Astrocyte (in vitro differentiated cells and primary cell): Measurements from ENCODE around the gene IFNE. TPM values are rescaled to one million over a fixed set of nuclear protein-coding genes. Genes with fewer than 3 reads are reported as not detected.

Experiments
- DNase-seq: peaks from one replicate; pipeline ENCODE4 v3.0.0-alpha.2; 2010; ENCODE audit warnings: low read depth
- FAIRE-seq: peaks from 2 replicates; lab custom pipeline; 2011; peaks lifted over from hg19 to GRCh38; lab: Jason Lieb, UNC
- H2AFZ ChIP-seq: 2 replicates; pipeline ENCODE4 v1.6.0; 2012; ENCODE audit warnings: low read depth, low read length, inconsistent platforms
- H3K27ac ChIP-seq: 2 replicates; pipeline ENCODE4 v1.5.1; 2011; ENCODE audit warnings: low read depth, low read length, inconsistent platforms
- H3K27me3 ChIP-seq: 2 replicates; pipeline ENCODE4 v1.6.0; 2011; ENCODE audit warnings: low read length, inconsistent platforms; ENCODE audit not compliant: insufficient read depth
- H3K36me3 ChIP-seq: 2 replicates; pipeline ENCODE4 v1.5.1; 2011; ENCODE audit warnings: low read length, inconsistent platforms; ENCODE audit not compliant: insufficient read depth
- H3K4me1 ChIP-seq: 2 replicates; pipeline ENCODE4 v1.5.1; 2011; ENCODE audit warnings: low read length, inconsistent platforms; ENCODE audit not compliant: insufficient read depth
- H3K4me2 ChIP-seq: 2 replicates; pipeline ENCODE4 v1.6.0; 2012; ENCODE audit warnings: low read length, inconsistent platforms
- H3K4me3 ChIP-seq: 2 replicates; pipeline ENCODE4 v1.5.1; 2011; ENCODE audit warnings: low read depth, mild to moderate bottlenecking, low read length, inconsistent platforms; ENCODE audit not compliant: insufficient read depth
- H3K79me2 ChIP-seq: 2 replicates; pipeline ENCODE4 v1.6.0; 2012; ENCODE audit warnings: mild to moderate bottlenecking, low read length, inconsistent platforms; ENCODE audit not compliant: insufficient read depth
- H3K9ac ChIP-seq: 2 replicates; pipeline ENCODE4 v1.6.0; 2012; ENCODE audit warnings: mild to moderate bottlenecking, low read length, inconsistent platforms
- H3K9me3 ChIP-seq: 2 replicates; pipeline ENCODE4 v1.5.1; 2012; ENCODE audit warnings: low read depth, mild to moderate bottlenecking, low read length, inconsistent platforms; ENCODE audit not compliant: insufficient read depth
- H4K20me1 ChIP-seq: 2 replicates; pipeline ENCODE4 v1.6.0; 2012; ENCODE audit warnings: low read length, inconsistent platforms; ENCODE audit not compliant: insufficient read depth
- H3K27ac Mint-ChIP-seq: one replicate; pipeline ENCODE4 v1.8.0; 2021; ENCODE audit warnings: mild to moderate bottlenecking, mixed read lengths; ENCODE audit not compliant: unreplicated experiment
- H3K27me3 Mint-ChIP-seq: one replicate; pipeline ENCODE4 v1.8.0; 2021; ENCODE audit warnings: low read depth, mixed read lengths; ENCODE audit not compliant: unreplicated experiment
- H3K36me3 Mint-ChIP-seq: one replicate; pipeline ENCODE4 v1.8.0; 2021; ENCODE audit warnings: low read depth, mixed read lengths; ENCODE audit not compliant: unreplicated experiment
- H3K4me1 Mint-ChIP-seq: one replicate; pipeline ENCODE4 v1.8.0; 2021; ENCODE audit warnings: low read depth, mixed read lengths; ENCODE audit not compliant: unreplicated experiment
- H3K4me3 Mint-ChIP-seq: one replicate; pipeline ENCODE4 v1.8.0; 2021; ENCODE audit warnings: mild to moderate bottlenecking, moderate library complexity, mixed read lengths; ENCODE audit not compliant: unreplicated experiment
- H3K9me3 Mint-ChIP-seq: one replicate; pipeline ENCODE4 v1.8.0; 2021; ENCODE audit warnings: mild to moderate bottlenecking, mixed read lengths; ENCODE audit not compliant: unreplicated experiment
- CTCF ChIP-seq: IDR thresholded peaks from 2 replicates; pipeline ENCODE4 v1.5.1; 2011; ENCODE audit warnings: low read depth, mild to moderate bottlenecking, inconsistent platforms, low read length, moderate library complexity; ENCODE audit not compliant: insufficient read depth
- EZH2 ChIP-seq: IDR thresholded peaks from 2 replicates; pipeline ENCODE4 v1.6.1; 2012; ENCODE audit warnings: mild to moderate bottlenecking, low read length, inconsistent platforms; ENCODE audit not compliant: insufficient read depth
- total RNA-seq: library from RNA; stranded (reverse); gene quantifications from 2 replicates; pipeline ENCODE4 v1.2.1, GENCODE V29; 2021

Gene IFNE
- total RNA-seq, 1 donor from 2014 or later, result 0.57 TPM

- FAIRE-seq (peak; percentile 97), DNase-seq (peak; percentile 91)
- Histone ChIP-seq H3K27ac (peak overlapping the region; percentile 45), H3K27me3 (no peaks in the 10 kb centered on the region), H3K4me1 (peaks cover 38% of the 10 kb centered on the region), H3K9ac (no peak overlapping the region), H3K36me3 (peaks cover 11% of the 10 kb centered on the region), H3K79me2 (peaks cover 65% of the 10 kb centered on the region), H4K20me1 (peaks cover 28% of the 10 kb centered on the region), H3K4me3 (no peak overlapping the region), H3K9me3 (no peaks in the 10 kb centered on the region), H3K4me2 (peak overlapping the region; percentile 33), H2AFZ (no peak overlapping the region)
- Mint-ChIP-seq H3K27ac (peak overlapping the region; percentile 13), H3K27me3 (no peaks in the 10 kb centered on the region), H3K36me3 (no peaks in the 10 kb centered on the region), H3K4me1 (peaks cover 22% of the 10 kb centered on the region), H3K9me3 (no peaks in the 10 kb centered on the region), H3K4me3 (no peak overlapping the region)
- no peak for TF ChIP-seq CTCF
- TF ChIP-seq EZH2, result no peak
These were observed 24.7 kb upstream of the IFNE start for GRCh38 chr9:21506626-21507482.

GRCh38 chr9:21505425-21506179, 23.5 kb upstream of the IFNE start:
- H3K79me2 ChIP-seq, result peaks cover 62% of the 10 kb centered on the region
- peak overlapping the region; percentile 13 for H3K4me2 ChIP-seq
- no peaks in the 10 kb centered on the region for H3K9me3 ChIP-seq
- peaks cover 25% of the 10 kb centered on the region for H4K20me1 ChIP-seq
- no peaks in the 10 kb centered on the region for H3K27me3 Mint-ChIP-seq
- H3K9ac ChIP-seq, result no peak overlapping the region
- no peak overlapping the region for H3K27ac Mint-ChIP-seq
- H3K4me3 ChIP-seq, result no peak overlapping the region
- no peak overlapping the region for H3K4me3 Mint-ChIP-seq
- H2AFZ ChIP-seq, result no peak overlapping the region
- H3K27me3 ChIP-seq, result no peaks in the 10 kb centered on the region
- FAIRE-seq, result peak; percentile 90
- TF ChIP-seq EZH2 (no peak), CTCF (no peak)
- peaks cover 38% of the 10 kb centered on the region for H3K4me1 ChIP-seq
- H3K9me3 Mint-ChIP-seq, result no peaks in the 10 kb centered on the region
- H3K36me3 Mint-ChIP-seq, result no peaks in the 10 kb centered on the region
- H3K36me3 ChIP-seq, result no peaks in the 10 kb centered on the region
- H3K4me1 Mint-ChIP-seq, result peaks cover 17% of the 10 kb centered on the region
- DNase-seq, result peak; percentile 65
- peak overlapping the region; percentile 27 for H3K27ac ChIP-seq
